Amygdala (tissue), 56 donors: Measurements from ENCODE around the gene PDE6B.

Experiments
- DNase-seq, 56 donors: peaks; one replicate each; lab custom pipeline; 2025; lab: John Stamatoyannopoulos, UW

The PDE6B gene

DNA sequence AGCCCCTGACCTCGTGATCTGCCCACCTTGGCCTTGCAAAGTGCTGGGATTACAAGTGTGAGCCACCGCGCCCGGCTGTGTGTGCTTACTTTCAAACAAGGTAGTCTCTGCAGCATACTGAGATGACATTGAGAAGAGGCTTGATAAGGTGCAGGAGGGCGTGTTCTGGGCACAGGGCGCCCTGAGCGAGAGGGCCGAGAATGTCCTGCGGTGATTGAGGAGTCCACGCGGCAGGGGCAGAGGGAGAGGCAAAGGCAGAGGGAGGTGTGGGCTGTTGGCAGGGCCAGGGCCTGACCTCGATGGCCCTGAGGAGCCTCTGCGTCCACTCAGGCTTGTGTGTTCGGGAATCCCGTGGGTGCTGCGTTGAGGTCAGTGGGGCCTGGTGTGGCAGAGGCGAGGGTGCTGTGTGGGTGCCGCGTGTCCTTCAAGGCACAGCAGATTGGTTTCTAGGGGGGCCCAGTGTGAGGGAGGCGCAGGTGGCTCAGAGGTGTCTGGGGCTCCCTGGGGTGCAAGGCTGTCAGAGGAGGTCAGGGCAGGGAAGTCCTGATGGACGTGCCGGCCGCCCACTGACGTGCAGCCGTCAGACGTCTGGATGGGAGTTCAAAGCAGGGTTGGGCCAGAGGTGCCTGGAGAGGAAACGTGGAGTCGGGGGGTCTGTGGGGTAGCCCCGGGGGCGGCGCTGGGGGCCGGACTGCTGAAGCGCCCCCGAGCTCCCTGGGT is 92.4 kb downstream of the PDE6B start:
- DNase-seq, result no peak

DNA sequence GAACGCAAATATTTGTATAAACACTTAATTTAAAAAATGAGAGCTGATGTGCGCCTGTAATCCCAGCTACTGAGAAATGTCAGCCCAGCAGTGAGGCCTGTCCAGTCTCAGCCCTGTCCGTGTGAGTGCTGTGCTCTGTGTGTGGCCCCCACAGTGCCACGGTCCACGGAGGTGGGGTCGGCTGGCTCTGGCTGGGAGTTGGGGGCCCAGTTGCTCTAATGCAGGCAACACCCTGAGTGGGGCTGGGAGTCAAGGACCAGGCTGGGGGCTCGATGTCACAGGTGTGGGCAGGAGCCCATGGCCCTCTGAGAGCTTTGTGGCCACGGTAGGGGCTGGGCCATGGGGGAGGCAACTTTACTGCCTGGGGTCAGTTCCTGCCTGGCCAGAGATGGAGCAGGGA is 93.1 kb downstream of the PDE6B start:
- DNase-seq, result no peak
